Measurements from ENCODE around the gene MRPS26.
"Not testable (repeated sequence)": the region's sequence is repeated elsewhere in the genome, so short reads cannot be mapped to it uniquely, and the experiment has no call there.

Gene MRPS26

DNA sequence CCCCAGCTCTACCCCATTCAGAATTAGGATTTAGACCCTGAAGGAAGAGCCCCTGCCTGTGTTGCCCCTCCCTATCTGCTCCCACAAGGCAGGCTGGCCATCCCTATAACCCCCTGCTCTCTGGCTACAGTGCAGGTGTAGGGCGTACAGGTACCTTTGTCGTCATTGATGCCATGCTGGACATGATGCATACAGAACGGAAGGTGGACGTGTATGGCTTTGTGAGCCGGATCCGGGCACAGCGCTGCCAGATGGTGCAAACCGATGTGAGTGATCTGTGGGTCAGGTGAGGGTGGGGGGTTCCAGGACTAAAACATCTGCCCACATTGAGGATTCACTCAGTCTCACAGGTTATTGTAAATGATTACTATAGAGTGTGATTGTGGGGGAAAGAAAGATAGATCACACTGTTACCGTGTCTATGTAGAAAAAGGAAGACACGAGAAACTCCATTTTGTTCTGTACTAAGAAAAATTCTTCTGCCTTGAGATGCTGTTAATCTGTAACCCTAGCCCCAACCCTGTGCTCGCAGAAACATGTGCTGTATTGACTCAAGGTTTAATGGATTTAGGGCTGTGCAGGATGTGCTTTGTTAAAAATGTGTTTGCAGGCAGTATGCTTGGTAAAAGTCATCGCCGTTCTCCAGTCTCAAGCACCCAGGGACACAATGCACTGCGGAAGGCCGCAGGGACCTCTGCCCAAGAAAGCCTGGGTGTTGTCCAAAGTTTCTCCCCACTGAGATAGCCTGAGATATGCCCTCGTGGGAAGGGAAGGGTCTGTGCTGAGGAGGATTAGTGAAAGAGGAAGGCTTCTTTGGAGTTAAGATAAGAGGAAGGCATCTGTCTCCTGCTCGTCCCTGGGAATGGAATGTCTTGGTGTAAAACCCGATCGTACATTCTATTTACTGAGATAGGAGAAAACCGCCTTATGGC, 23.0 kb upstream of the MRPS26 start:
- not testable (repeated sequence) for H2BK5ac ChIP-seq (ENCODE audit: low read depth, low read length, poor library complexity); H3K14ac ChIP-seq (ENCODE audit: low read length); H4K12ac ChIP-seq (ENCODE audit: low read depth, low read length); H3K23ac ChIP-seq (ENCODE audit: low read length); H2BK120ac ChIP-seq (ENCODE audit: insufficient read depth, low read length, poor library complexity); H3K9ac ChIP-seq (ENCODE audit: low read length); H3K79me1 ChIP-seq (ENCODE audit: low read length); H3K4me2 ChIP-seq (ENCODE audit: low read length); H2AFZ ChIP-seq (ENCODE audit: insufficient read depth, low read length, poor library complexity); H2AK5ac ChIP-seq (ENCODE audit: low read length); H3K4me1 ChIP-seq (ENCODE audit: control insufficient read depth in 1 of 2, insufficient read depth in 2 of 2, low read length in 2 of 2); H3K79me2 ChIP-seq (ENCODE audit: control insufficient read depth, insufficient read depth, low read length, poor library complexity); H3K4me3 ChIP-seq (ENCODE audit: low read depth, low read length); H2BK12ac ChIP-seq (ENCODE audit: low read length); H4K8ac ChIP-seq (ENCODE audit: low read depth, low read length); H3K27me3 ChIP-seq (ENCODE audit: insufficient read depth, low read length); DNase-seq; H4K91ac ChIP-seq (ENCODE audit: low read depth, low read length); H3K9me3 ChIP-seq (ENCODE audit: insufficient read depth, low read depth, low read length); H3K18ac ChIP-seq (ENCODE audit: low read length); H3K4ac ChIP-seq (ENCODE audit: low read depth, low read length); H3K27ac ChIP-seq (ENCODE audit: low read depth, low read length)
- WGBS (ENCODE audit: extremely low coverage, insufficient coverage, insufficient read length): no CpG with 5 or more reads among the region's 20 CpGs
- H3K36me3 ChIP-seq (ENCODE audit: control insufficient read depth in 1 of 2, insufficient read depth in 2 of 2, low read length in 2 of 2): peaks cover 27 to 44% of the 10 kb centered on the region in 2 experiments

DNA sequence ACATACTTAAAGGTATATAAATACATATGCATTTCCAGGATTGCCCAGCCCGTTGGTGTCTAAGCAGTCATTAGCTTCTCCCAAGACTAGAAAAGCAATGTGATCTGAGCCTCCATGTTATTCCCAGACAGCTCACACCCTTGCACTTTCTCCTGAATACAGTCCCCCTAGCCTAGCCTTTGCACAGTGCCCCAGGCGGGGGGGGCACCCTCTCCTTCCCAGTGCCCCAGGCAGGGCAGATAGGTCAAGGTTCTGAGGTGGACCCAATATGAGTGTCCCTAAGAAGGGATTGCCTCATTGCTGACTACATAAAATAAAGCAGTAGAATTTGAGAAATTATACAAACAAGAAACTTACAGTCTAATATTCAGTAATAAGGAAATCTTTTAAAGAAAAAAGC, 17.9 kb upstream of the MRPS26 start:
- Histone ChIP-seq H3K9ac (ENCODE audit: low read length) (no peak overlapping the region), H4K12ac (ENCODE audit: low read depth, low read length) (no peak overlapping the region), H3K4ac (ENCODE audit: low read depth, low read length) (no peak overlapping the region), H2AFZ (ENCODE audit: insufficient read depth, low read length, poor library complexity) (no peak overlapping the region), H3K18ac (ENCODE audit: low read length) (no peak overlapping the region), H3K14ac (ENCODE audit: low read length) (no peak overlapping the region), H2BK12ac (ENCODE audit: low read length) (no peak overlapping the region), H3K27me3 (ENCODE audit: insufficient read depth, low read length) (no peaks in the 10 kb centered on the region), H2AK5ac (ENCODE audit: low read length) (no peak overlapping the region), H3K4me3 (ENCODE audit: low read depth, low read length) (no peak overlapping the region), H3K36me3 (ENCODE audit: control insufficient read depth in 1 of 2, insufficient read depth in 2 of 2, low read length in 2 of 2) (peaks cover 24 to 44% of the 10 kb centered on the region in 2 experiments), H3K4me1 (ENCODE audit: control insufficient read depth in 1 of 2, insufficient read depth in 2 of 2, low read length in 2 of 2) (no peaks in the 10 kb centered on the region), H4K8ac (ENCODE audit: low read depth, low read length) (no peak overlapping the region), H3K27ac (ENCODE audit: low read depth, low read length) (no peak overlapping the region), H3K4me2 (ENCODE audit: low read length) (no peak overlapping the region), H2BK5ac (ENCODE audit: low read depth, low read length, poor library complexity) (no peak overlapping the region), H4K91ac (ENCODE audit: low read depth, low read length) (no peak overlapping the region), H3K79me2 (ENCODE audit: control insufficient read depth, insufficient read depth, low read length, poor library complexity) (no peaks in the 10 kb centered on the region), H3K79me1 (ENCODE audit: low read length) (no peaks in the 10 kb centered on the region), H2BK120ac (ENCODE audit: insufficient read depth, low read length, poor library complexity) (no peak overlapping the region), H3K9me3 (ENCODE audit: insufficient read depth, low read depth, low read length) (no peaks in the 10 kb centered on the region), H3K23ac (ENCODE audit: low read length) (no peak overlapping the region)
- WGBS (ENCODE audit: extremely low coverage, insufficient coverage, insufficient read length): no CpG with 5 or more reads among the region's 2 CpGs
- DNase-seq: no peak

DNA sequence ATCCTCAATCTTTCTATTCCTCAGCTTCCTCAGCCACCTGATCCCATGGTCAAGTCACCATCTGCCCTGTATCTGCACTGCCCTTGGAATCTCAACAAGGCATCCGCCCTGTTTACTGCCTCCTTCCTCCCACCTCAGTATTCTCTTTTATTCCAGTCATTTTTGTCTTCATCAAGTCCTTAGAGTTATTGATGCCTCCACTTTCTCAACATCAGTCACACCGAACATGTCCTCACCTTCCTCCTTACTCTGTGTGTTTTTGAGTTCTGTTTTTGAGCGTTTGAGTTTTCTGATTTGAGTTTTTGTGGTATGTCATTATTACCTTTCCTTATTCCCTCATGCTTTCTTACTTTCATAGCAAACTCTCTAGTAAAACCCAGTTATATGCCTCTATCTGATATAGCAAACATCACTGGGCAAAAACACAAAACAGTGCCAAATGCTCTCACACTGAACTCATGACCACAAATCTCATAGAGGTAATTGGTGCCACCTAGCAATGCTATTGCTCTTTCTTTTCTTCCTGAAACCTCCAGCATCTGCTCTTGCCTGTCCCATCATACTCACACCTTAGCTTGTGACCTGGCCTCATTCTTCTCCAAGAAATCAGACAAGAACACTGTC, 14.2 kb upstream of the MRPS26 start:
- Histone ChIP-seq H3K9ac (ENCODE audit: low read length) (no peak overlapping the region), H4K91ac (ENCODE audit: low read depth, low read length) (no peak overlapping the region), H3K79me2 (ENCODE audit: control insufficient read depth, insufficient read depth, low read length, poor library complexity) (no peaks in the 10 kb centered on the region), H3K4me2 (ENCODE audit: low read length) (no peak overlapping the region), H3K23ac (ENCODE audit: low read length) (no peak overlapping the region), H2BK120ac (ENCODE audit: insufficient read depth, low read length, poor library complexity) (no peak overlapping the region), H2AFZ (ENCODE audit: insufficient read depth, low read length, poor library complexity) (no peak overlapping the region), H3K14ac (ENCODE audit: low read length) (no peak overlapping the region), H3K27me3 (ENCODE audit: insufficient read depth, low read length) (no peaks in the 10 kb centered on the region), H3K4me3 (ENCODE audit: low read depth, low read length) (no peak overlapping the region), H2AK5ac (ENCODE audit: low read length) (no peak overlapping the region), H3K27ac (ENCODE audit: low read depth, low read length) (no peak overlapping the region), H3K79me1 (ENCODE audit: low read length) (no peaks in the 10 kb centered on the region), H3K4ac (ENCODE audit: low read depth, low read length) (no peak overlapping the region), H2BK5ac (ENCODE audit: low read depth, low read length, poor library complexity) (no peak overlapping the region), H3K9me3 (ENCODE audit: insufficient read depth, low read depth, low read length) (no peaks in the 10 kb centered on the region), H3K4me1 (ENCODE audit: control insufficient read depth in 1 of 2, insufficient read depth in 2 of 2, low read length in 2 of 2) (no peaks in the 10 kb centered on the region), H2BK12ac (ENCODE audit: low read length) (no peak overlapping the region), H4K12ac (ENCODE audit: low read depth, low read length) (no peak overlapping the region), H4K8ac (ENCODE audit: low read depth, low read length) (no peak overlapping the region), H3K18ac (ENCODE audit: low read length) (no peak overlapping the region), H3K36me3 (ENCODE audit: control insufficient read depth in 1 of 2, insufficient read depth in 2 of 2, low read length in 2 of 2) (peaks cover 34 to 50% of the 10 kb centered on the region in 2 experiments)
- no CpG with 5 or more reads among the region's 3 CpGs for WGBS (ENCODE audit: extremely low coverage, insufficient coverage, insufficient read length)
- no peak for DNase-seq

DNA sequence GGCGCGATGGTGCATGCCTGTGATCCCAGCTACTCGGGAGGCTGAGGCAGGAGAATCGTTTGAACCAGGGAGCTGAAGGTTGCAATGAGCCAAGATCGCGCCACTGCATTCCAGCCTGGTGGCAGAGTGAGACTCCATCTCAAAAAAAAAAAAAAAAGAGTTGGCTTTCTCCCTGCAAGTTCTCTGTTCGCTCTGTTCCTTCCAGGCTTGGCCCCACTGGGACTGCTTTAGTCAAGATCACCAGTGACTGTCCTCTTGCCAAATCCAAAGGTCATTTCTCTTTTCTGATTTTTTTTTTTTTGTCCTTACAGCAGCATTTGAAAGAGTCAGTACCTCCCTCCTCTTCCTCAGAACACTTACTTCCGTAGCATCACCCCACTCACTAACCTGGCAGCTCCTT, 13.2 kb upstream of the MRPS26 start:
- Histone ChIP-seq H3K27me3 (ENCODE audit: insufficient read depth, low read length) (no peaks in the 10 kb centered on the region), H3K79me1 (ENCODE audit: low read length) (no peaks in the 10 kb centered on the region), H2BK120ac (ENCODE audit: insufficient read depth, low read length, poor library complexity) (no peak overlapping the region), H2AK5ac (ENCODE audit: low read length) (no peak overlapping the region), H3K4me1 (ENCODE audit: control insufficient read depth in 1 of 2, insufficient read depth in 2 of 2, low read length in 2 of 2) (no peaks in the 10 kb centered on the region), H3K4me2 (ENCODE audit: low read length) (no peak overlapping the region), H3K14ac (ENCODE audit: low read length) (no peak overlapping the region), H3K9me3 (ENCODE audit: insufficient read depth, low read depth, low read length) (peaks cover 2% of the 10 kb centered on the region), H3K36me3 (ENCODE audit: control insufficient read depth in 1 of 2, insufficient read depth in 2 of 2, low read length in 2 of 2) (peaks cover 33 to 50% of the 10 kb centered on the region in 2 experiments), H3K9ac (ENCODE audit: low read length) (no peak overlapping the region), H4K8ac (ENCODE audit: low read depth, low read length) (no peak overlapping the region), H2BK12ac (ENCODE audit: low read length) (no peak overlapping the region), H3K79me2 (ENCODE audit: control insufficient read depth, insufficient read depth, low read length, poor library complexity) (no peaks in the 10 kb centered on the region), H3K23ac (ENCODE audit: low read length) (no peak overlapping the region), H3K18ac (ENCODE audit: low read length) (no peak overlapping the region), H3K4me3 (ENCODE audit: low read depth, low read length) (no peak overlapping the region), H4K91ac (ENCODE audit: low read depth, low read length) (no peak overlapping the region), H3K4ac (ENCODE audit: low read depth, low read length) (no peak overlapping the region), H2AFZ (ENCODE audit: insufficient read depth, low read length, poor library complexity) (no peak overlapping the region), H3K27ac (ENCODE audit: low read depth, low read length) (no peak overlapping the region), H4K12ac (ENCODE audit: low read depth, low read length) (no peak overlapping the region), H2BK5ac (ENCODE audit: low read depth, low read length, poor library complexity) (no peak overlapping the region)
- no CpG with 5 or more reads among the region's 8 CpGs for WGBS (ENCODE audit: extremely low coverage, insufficient coverage, insufficient read length)
- no peak for DNase-seq

Data from trophoblast cell (in vitro differentiated cells and primary cell).